ENCODE data around the gene COL26A1. TPM values are rescaled to one million over a fixed set of nuclear protein-coding genes. Genes with fewer than 3 reads are reported as not detected.

The COL26A1 gene
- total and polyA plus RNA-seq, 8 donors, result 0.20 to 0.55 (median 0.31) TPM; not detected in 5

GRCh38 chr7:101379302-101379701 is 16.6 kb downstream of the COL26A1 start:
- DNase-seq, result no peak
- Histone ChIP-seq H3K4me1 (no peaks in the 10 kb centered on the region), H3K36me3 (no peaks in the 10 kb centered on the region), H3K27me3 (peaks cover 0 to 13% (median 0%) of the 10 kb centered on the region in 3 donors), H3K9me3 (peaks cover 0 to 4% (median 0%) of the 10 kb centered on the region in 4 donors), H3K27ac (no peak overlapping the region), H3K4me3 (no peak overlapping the region)
- intact Hi-C loops (cut with DNase I; ENCODE audit: low total_unique reads), result no loop called here
- 91 to 96% (median 95%) methylated on average over 3 to 4 of the region's 4 CpGs for WGBS, 5 donors
- TF ChIP-seq CTCF (IDR thresholded peaks at IDR 0.05) (no peak), EP300 (IDR thresholded peaks at IDR 0.05) (no peak), POLR2A (IDR thresholded peaks at IDR 0.05) (no peak), POLR2AphosphoS5 (IDR thresholded peaks at IDR 0.05) (no peak)

GRCh38 chr7:101381549-101382111 is 19.0 kb downstream of the COL26A1 start:
- DNase-seq, result no peak
- peaks cover 0 to 4% (median 0%) of the 10 kb centered on the region in 4 donors for H3K9me3 ChIP-seq
- intact Hi-C loops (cut with DNase I; ENCODE audit: low total_unique reads), result no loop called here
- H3K4me3 ChIP-seq, result no peak overlapping the region
- WGBS, 5 donors, result 60 to 73% (median 71%) methylated on average over 5 of the region's 5 CpGs
- H3K27ac ChIP-seq, result no peak overlapping the region
- H3K4me1 ChIP-seq, result no peaks in the 10 kb centered on the region
- TF ChIP-seq CTCF (IDR thresholded peaks at IDR 0.05) (no peak), POLR2AphosphoS5 (IDR thresholded peaks at IDR 0.05) (no peak), EP300 (IDR thresholded peaks at IDR 0.05) (no peak), POLR2A (IDR thresholded peaks at IDR 0.05) (no peak)
- no peaks in the 10 kb centered on the region for H3K36me3 ChIP-seq
- peaks cover 0 to 9% (median under 1%) of the 10 kb centered on the region in 3 donors for H3K27me3 ChIP-seq

GRCh38 chr7:101382937-101383336 is 20.3 kb downstream of the COL26A1 start:
- Histone ChIP-seq H3K27ac (no peak overlapping the region), H3K4me1 (peaks cover 0 to 5% (median 0%) of the 10 kb centered on the region in 4 donors), H3K9me3 (peaks cover 0 to 4% (median 0%) of the 10 kb centered on the region in 4 donors), H3K27me3 (peaks cover 0 to 18% (median 5%) of the 10 kb centered on the region in 3 donors), H3K36me3 (no peaks in the 10 kb centered on the region), H3K4me3 (no peak overlapping the region)
- 52 to 66% (median 57%) methylated on average over 2 of the region's 2 CpGs for WGBS, 5 donors
- intact Hi-C loops (cut with DNase I; ENCODE audit: low total_unique reads), result no loop called here
- DNase-seq, result no peak
- TF ChIP-seq POLR2AphosphoS5 (IDR thresholded peaks at IDR 0.05) (no peak), EP300 (IDR thresholded peaks at IDR 0.05) (no peak), POLR2A (IDR thresholded peaks at IDR 0.05) (no peak), CTCF (IDR thresholded peaks at IDR 0.05) (no peak)

GRCh38 chr7:101386177-101386557 is 23.5 kb downstream of the COL26A1 start:
- Histone ChIP-seq H3K36me3 (no peaks in the 10 kb centered on the region), H3K9me3 (peaks cover 0 to 4% (median 0%) of the 10 kb centered on the region in 4 donors), H3K27ac (no peak overlapping the region), H3K4me3 (no peak overlapping the region), H3K27me3 (peaks cover 0 to 50% (median 9%) of the 10 kb centered on the region in 3 donors), H3K4me1 (peaks cover 0 to 5% (median 0%) of the 10 kb centered on the region in 4 donors)
- 80 to 88% (median 86%) methylated on average over 8 of the region's 8 CpGs for WGBS, 5 donors
- no peak for DNase-seq
- TF ChIP-seq EP300 (IDR thresholded peaks at IDR 0.05), result no peak
- TF ChIP-seq POLR2A (IDR thresholded peaks at IDR 0.05), result no peak
- no peak for TF ChIP-seq CTCF (IDR thresholded peaks at IDR 0.05)
- no peak for TF ChIP-seq POLR2AphosphoS5 (IDR thresholded peaks at IDR 0.05)
- intact Hi-C loops (cut with DNase I; ENCODE audit: low total_unique reads), result no loop called here

Data from stomach (tissue), 9 donors.